K562 (cell line): ENCODE results near the gene UBE2H. TPM values are rescaled to one million over a fixed set of nuclear protein-coding genes. Genes with fewer than 3 reads are reported as not detected.

ENCODE experiments used
- C11orf30 ChIP-seq: fragments of 450-650 bp; IDR thresholded peaks from 2 replicates; pipeline ENCODE4 v1.6.1; 2016; ENCODE audit warnings: low read depth, mild to moderate bottlenecking
- CCAR2 ChIP-seq: fragments of 200-400 bp; formaldehyde crosslinking; IDR thresholded peaks from 2 replicates; pipeline ENCODE4 v1.6.1; 2017; ENCODE audit warnings: mild to moderate bottlenecking, low read depth, low read length
- DPF2 ChIP-seq: fragments of 450-650 bp; IDR thresholded peaks from 2 replicates; pipeline ENCODE4 v1.6.1; 2016
- GABPB2 ChIP-seq: fragments of 250-450 bp; sonication (Bioruptor Pico); conservative IDR thresholded peaks from 2 replicates; pipeline ENCODE4 v1.5.1; 2021; ENCODE audit warnings: mild to moderate bottlenecking
- IFI16 ChIP-seq: fragments of 250-450 bp; sonication (Bioruptor Pico); IDR thresholded peaks from 2 replicates; pipeline ENCODE4 v2.1.2; 2022; ENCODE audit warnings: mild to moderate bottlenecking, inconsistent platforms
- KLF16 ChIP-seq: IDR thresholded peaks from 2 replicates; pipeline ENCODE4 v1.6.1; 2016; ENCODE audit warnings: antibody characterized with exemption
- MAFK ChIP-seq: IDR thresholded peaks from 2 replicates; pipeline ENCODE4 v1.6.1; 2011; ENCODE audit warnings: low read length, improper control_type of control experiment
- MCM7 ChIP-seq, 2 experiments: fragments of 450-650 bp; IDR thresholded peaks; 2 replicates each; pipeline ENCODE4 v1.6.1; 2016 to 2018
- NR4A1 ChIP-seq, 2 experiments: fragments of 250-450 bp in 1 of 2; fragments of 450-650 bp in 1 of 2; sonication (Bioruptor Pico) in 1 of 2; IDR thresholded peaks; 2 replicates each; pipeline versions ENCODE4 v1.4.0 to v1.6.1; 2016 to 2020; ENCODE audit warnings: mild to moderate bottlenecking in 2 of 2, missing compliant biosample characterization in 1 of 2, missing genetic modification characterization in 1 of 2, moderate library complexity in 1 of 2
- POLR2A ChIP-seq: fragments of 450-650 bp; conservative IDR thresholded peaks from 2 replicates; pipeline ENCODE4 v1.6.1; 2016
- PRPF4 ChIP-seq: fragments of 200-400 bp; formaldehyde crosslinking; IDR thresholded peaks from one replicate; pipeline ENCODE4 v1.6.1; 2017; ENCODE audit warnings: low read length, low read depth, mild to moderate bottlenecking; ENCODE audit not compliant: insufficient read depth, poor library complexity, severe bottlenecking
- SIN3A ChIP-seq, 2 experiments: fragments of 150-350 bp in 1 of 2; IDR thresholded peaks; 2 replicates each; pipeline ENCODE4 v1.6.1; 2011 to 2016; ENCODE audit warnings: borderline replicate concordance in 2 of 2, low read depth in 2 of 2, low read length in 2 of 2, mild to moderate bottlenecking in 2 of 2, moderate library complexity in 2 of 2; ENCODE audit not compliant: control insufficient read depth in 1 of 2
- SIX5 ChIP-seq, 2 experiments: IDR thresholded peaks; 2 replicates each; pipeline ENCODE4 v1.6.1; 2011; ENCODE audit warnings: low read length in 2 of 2, borderline replicate concordance in 1 of 2, low read depth in 1 of 2, mild to moderate bottlenecking in 1 of 2, moderate library complexity in 1 of 2; ENCODE audit not compliant: insufficient read depth in 1 of 2
- TEAD1 ChIP-seq, 2 experiments: fragments of 450-650 bp in 1 of 2; sonication (generic) in 1 of 2; formaldehyde crosslinking; IDR thresholded peaks; 2 replicates each; pipeline versions ENCODE4 v1.4.0 to v1.8.0; 2020 to 2022; ENCODE audit warnings: mild to moderate bottlenecking in 2 of 2, missing genetic modification reagents in 1 of 2
- ZFP36 ChIP-seq: fragments of 150-350 bp; IDR thresholded peaks from 2 replicates; pipeline ENCODE4 v1.6.1; 2018; ENCODE audit warnings: low read length, low read depth; ENCODE audit not compliant: partially characterized antibody
- polyA plus RNA-seq, 8 experiments: library from polyadenylated mRNA; depleted of rRNA in 4 of 8; stranded (reverse) in 5 of 8; unstranded in 3 of 8; fragments of >200 nt; fragmentation: Nextera tagmentation in 2 of 8; fragmentation: Illumina TruSeq in 1 of 8; extraction: Ambion mirVana in 2 of 8; extraction: Trizol in 1 of 8; gene quantifications; 2 replicates each; pipeline versions ENCODE4 v1.2.1 to v1.2.3, GENCODE V29; 2011 to 2014; ENCODE audit warnings: inconsistent platforms in 1 of 8, missing spikeins in 1 of 8
- total RNA-seq, 7 experiments: library from RNA; depleted of rRNA in 6 of 7; stranded (reverse); fragments of >200 nt in 6 of 7; fragmentation: Illumina TruSeq in 2 of 7; extraction: Trizol in 2 of 7; gene quantifications; 2 replicates each; pipeline versions ENCODE4 v1.2.1 to v1.2.3, GENCODE V29; 2011 to 2021; ENCODE audit warnings: low replicate concordance in 1 of 7
- TF ChIP-seq, protein P1 (sequence below): fragments of 250-450 bp; sonication (Bioruptor Pico); IDR thresholded peaks from 2 replicates; pipeline ENCODE4 v1.8.0; 2022; ENCODE audit warnings: inconsistent platforms
- TF ChIP-seq, protein P2 (sequence below): fragments of 250-450 bp; sonication (Bioruptor Pico); IDR thresholded peaks from 2 replicates; pipeline ENCODE4 v1.8.0; 2022; ENCODE audit warnings: moderate library complexity, mild to moderate bottlenecking, inconsistent platforms
- TF ChIP-seq, protein P3 (sequence below): fragments of 250-450 bp; sonication (Bioruptor Pico); IDR thresholded peaks from 2 replicates; pipeline ENCODE4 v1.5.0; 2021; ENCODE audit warnings: mild to moderate bottlenecking, moderate library complexity
- TF ChIP-seq, protein P4 (sequence below): fragments of 200-800 bp; sonication (Bioruptor generic); IDR thresholded peaks from 2 replicates; pipeline ENCODE4 v1.6.1; 2017; ENCODE audit warnings: missing genetic modification characterization, missing compliant biosample characterization

Gene UBE2H
- total and polyA plus RNA-seq, 9 of the 15 experiments (the other 6 are each of a cell fraction or from before 2014, with no cell fraction given), result 6.3 to 33.0 (median 13.3) TPM

DNA sequence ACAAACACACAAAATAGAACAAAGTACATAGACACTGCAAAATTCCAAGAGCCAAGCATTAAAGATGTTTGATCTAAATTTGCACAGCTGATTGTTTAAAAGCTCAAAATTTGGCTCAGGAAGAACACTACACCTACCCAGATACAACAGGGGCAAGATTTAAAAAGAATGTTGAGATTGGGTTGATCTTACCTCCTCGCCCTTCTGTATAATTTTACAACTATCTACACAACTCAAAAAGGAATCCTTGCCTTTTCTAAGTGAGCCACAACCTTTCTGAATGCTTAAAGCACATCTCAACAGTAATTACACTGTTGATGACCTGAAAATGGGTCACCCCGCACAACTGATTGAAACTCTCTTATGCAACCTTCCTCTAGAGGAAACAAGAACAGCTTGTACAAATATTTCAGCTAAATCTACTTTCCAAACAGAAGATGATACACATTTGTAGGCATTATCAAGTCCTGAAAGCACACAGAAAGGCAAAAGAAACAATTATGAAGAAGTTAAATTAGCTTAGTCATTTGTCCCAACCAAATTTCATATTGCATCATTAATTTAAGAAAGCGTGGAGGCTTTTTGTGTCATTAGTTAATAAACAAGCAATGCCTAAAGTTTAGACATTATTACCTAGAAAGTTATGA is 75.5 kb downstream of the UBE2H start (continued):
- no peak for TF ChIP-seq SIN3A (IDR thresholded peaks at IDR 0.05; ENCODE audit: borderline replicate concordance in 2 of 2, control insufficient read depth in 1 of 2, low read depth in 2 of 2, low read length in 2 of 2)
- no peak for TF ChIP-seq TEAD1 (CRISPR knock-in tag; IDR thresholded peaks at IDR 0.05)
- TF ChIP-seq, protein P1, sequence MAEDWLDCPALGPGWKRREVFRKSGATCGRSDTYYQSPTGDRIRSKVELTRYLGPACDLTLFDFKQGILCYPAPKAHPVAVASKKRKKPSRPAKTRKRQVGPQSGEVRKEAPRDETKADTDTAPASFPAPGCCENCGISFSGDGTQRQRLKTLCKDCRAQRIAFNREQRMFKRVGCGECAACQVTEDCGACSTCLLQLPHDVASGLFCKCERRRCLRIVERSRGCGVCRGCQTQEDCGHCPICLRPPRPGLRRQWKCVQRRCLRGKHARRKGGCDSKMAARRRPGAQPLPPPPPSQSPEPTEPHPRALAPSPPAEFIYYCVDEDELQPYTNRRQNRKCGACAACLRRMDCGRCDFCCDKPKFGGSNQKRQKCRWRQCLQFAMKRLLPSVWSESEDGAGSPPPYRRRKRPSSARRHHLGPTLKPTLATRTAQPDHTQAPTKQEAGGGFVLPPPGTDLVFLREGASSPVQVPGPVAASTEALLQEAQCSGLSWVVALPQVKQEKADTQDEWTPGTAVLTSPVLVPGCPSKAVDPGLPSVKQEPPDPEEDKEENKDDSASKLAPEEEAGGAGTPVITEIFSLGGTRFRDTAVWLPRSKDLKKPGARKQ (CRISPR knock-in tag), result no peak
- TF ChIP-seq ZFP36, result no peak
- TF ChIP-seq CCAR2, result no peak
- no peak for TF ChIP-seq KLF16
- TF ChIP-seq, protein P2, sequence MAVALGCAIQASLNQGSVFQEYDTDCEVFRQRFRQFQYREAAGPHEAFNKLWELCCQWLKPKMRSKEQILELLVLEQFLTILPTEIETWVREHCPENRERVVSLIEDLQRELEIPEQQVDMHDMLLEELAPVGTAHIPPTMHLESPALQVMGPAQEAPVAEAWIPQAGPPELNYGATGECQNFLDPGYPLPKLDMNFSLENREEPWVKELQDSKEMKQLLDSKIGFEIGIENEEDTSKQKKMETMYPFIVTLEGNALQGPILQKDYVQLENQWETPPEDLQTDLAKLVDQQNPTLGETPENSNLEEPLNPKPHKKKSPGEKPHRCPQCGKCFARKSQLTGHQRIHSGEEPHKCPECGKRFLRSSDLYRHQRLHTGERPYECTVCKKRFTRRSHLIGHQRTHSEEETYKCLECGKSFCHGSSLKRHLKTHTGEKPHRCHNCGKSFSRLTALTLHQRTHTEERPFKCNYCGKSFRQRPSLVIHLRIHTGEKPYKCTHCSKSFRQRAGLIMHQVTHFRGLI (CRISPR knock-in tag), result 0 out of 2 replicates have a peak, but pooled peaks have one; percentile 9
- TF ChIP-seq PRPF4, result no peak
- TF ChIP-seq IFI16 (CRISPR knock-in tag), result no peak
- TF ChIP-seq NR4A1 (CRISPR knock-in tag; IDR thresholded peaks at IDR 0.05), result no peak
- TF ChIP-seq NR4A1 (tag; IDR thresholded peaks at IDR 0.05), result 0 out of 2 replicates have a peak, but pooled peaks have one; percentile 57
- TF ChIP-seq, protein P3, sequence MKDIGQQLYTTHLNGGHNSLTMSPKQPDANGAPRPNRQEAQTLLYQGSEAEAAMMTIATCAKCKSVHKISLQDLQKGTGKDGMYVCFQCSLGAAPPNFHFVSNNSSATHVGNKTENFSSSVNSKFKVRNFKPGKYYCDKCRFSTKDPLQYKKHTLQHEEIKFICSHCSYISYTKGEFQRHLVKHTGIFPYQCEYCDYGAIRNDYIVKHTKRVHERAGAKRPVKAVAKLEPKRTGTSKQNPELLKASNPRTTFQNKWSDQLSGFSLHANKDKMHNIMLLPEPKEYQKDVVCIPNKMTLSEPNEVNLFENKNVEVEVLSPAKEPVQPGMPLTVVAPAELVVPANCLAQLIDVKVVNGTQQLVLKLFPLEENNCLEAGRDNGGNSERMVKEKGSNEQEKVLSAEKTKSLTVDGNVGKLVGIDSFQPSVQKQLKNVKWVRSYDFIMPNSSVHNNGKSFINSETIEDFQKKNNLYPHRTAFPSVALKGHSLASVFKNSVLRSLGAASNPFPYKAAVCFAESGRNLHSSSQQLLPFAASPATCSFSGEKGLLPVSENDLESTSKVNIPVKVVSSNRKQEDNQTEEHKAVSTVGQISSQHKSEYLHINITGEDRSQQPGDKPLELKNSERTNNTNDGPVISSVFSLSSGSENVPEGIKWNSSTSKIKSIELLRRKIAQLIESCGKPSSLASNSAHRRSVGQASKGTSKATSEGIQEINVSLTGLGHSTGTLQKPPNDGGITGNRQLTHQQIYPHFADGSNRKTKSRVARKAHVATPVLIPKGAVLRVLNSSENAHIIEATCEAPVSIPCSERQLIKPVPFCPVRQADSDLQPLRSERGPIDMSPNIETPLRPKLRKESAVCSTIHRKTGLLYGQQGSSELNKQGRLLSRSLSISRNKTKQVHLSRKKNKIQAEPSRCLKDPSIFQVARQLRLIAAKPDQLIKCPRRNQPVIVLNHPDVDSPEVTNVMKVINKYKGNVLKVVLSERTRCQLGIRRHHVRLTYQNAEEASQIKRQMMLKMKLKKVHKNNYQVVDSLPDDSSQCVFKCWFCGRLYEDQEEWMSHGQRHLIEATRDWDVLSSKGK (CRISPR knock-in tag), result no peak
- TF ChIP-seq GABPB2 (CRISPR knock-in tag), result no peak
- peak; percentile 51; the same call in 1 of the 2 replicates for TF ChIP-seq DPF2
- no peak for TF ChIP-seq POLR2A
- no peak for TF ChIP-seq SIX5 (IDR thresholded peaks at IDR 0.05; ENCODE audit: borderline replicate concordance in 1 of 2, insufficient read depth in 1 of 2, low read depth in 1 of 2, low read length in 2 of 2)
- no peak for TF ChIP-seq C11orf30
- TF ChIP-seq MCM7 (IDR thresholded peaks at IDR 0.05), result no peak
- TF ChIP-seq, protein P4, sequence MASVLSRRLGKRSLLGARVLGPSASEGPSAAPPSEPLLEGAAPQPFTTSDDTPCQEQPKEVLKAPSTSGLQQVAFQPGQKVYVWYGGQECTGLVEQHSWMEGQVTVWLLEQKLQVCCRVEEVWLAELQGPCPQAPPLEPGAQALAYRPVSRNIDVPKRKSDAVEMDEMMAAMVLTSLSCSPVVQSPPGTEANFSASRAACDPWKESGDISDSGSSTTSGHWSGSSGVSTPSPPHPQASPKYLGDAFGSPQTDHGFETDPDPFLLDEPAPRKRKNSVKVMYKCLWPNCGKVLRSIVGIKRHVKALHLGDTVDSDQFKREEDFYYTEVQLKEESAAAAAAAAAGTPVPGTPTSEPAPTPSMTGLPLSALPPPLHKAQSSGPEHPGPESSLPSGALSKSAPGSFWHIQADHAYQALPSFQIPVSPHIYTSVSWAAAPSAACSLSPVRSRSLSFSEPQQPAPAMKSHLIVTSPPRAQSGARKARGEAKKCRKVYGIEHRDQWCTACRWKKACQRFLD (CRISPR knock-in tag), result no peak
- no peak; the same call in 1 of the 2 replicates for TF ChIP-seq MAFK
